Gastroesophageal sphincter (tissue), 3 donors: ENCODE measurements around the gene FXYD5.

Experiments
- CTCF ChIP-seq, 4 experiments: fragments of 200-600 bp in 2 of 4; fragments of 450-650 bp in 2 of 4; sonication (generic) in 1 of 4; IDR thresholded peaks; one replicate each; pipeline ENCODE4 v1.5.1; 2017 to 2019; ENCODE audit warnings: antibody characterized with exemption in 4 of 4, mild to moderate bottlenecking in 2 of 4, moderate library complexity in 2 of 4
- EP300 ChIP-seq: sonication (generic); formaldehyde crosslinking; IDR thresholded peaks from one replicate; pipeline ENCODE4 v1.6.1; 2017; ENCODE audit warnings: antibody characterized with exemption, mild to moderate bottlenecking

- no peak for TF ChIP-seq CTCF (IDR thresholded peaks at IDR 0.05)
- TF ChIP-seq EP300: no peak
Observed at GRCh38 chr19:35123573-35123972, 31.0 kb upstream of the FXYD5 start.
